HepG2 (cell line): ENCODE measurements around the gene PIK3CD.

Source experiments
- FOSL2 ChIP-seq: sonication (generic); formaldehyde crosslinking; IDR thresholded peaks from 2 replicates; pipeline ENCODE4 v1.4.0; 2020; ENCODE audit warnings: missing genetic modification reagents
- KDM1A ChIP-seq: IDR thresholded peaks from 2 replicates; pipeline ENCODE4 v1.6.1; 2016; ENCODE audit warnings: missing compliant biosample characterization
- KDM4B ChIP-seq: sonication (generic); formaldehyde crosslinking; IDR thresholded peaks from 2 replicates; pipeline ENCODE4 v1.4.0; 2020; ENCODE audit warnings: missing genetic modification reagents
- RXRA ChIP-seq: sonication (generic); formaldehyde crosslinking; IDR thresholded peaks from 2 replicates; pipeline ENCODE4 v1.5.1; 2020; ENCODE audit warnings: missing genetic modification reagents

- TF ChIP-seq RXRA (CRISPR knock-in tag): no peak
- TF ChIP-seq KDM4B (CRISPR knock-in tag): no peak
- no peak for TF ChIP-seq KDM1A (CRISPR knock-in tag)
- no peak for TF ChIP-seq FOSL2 (CRISPR knock-in tag)
Observed at GRCh38 chr1:9630331-9631111, 21.0 kb upstream of the PIK3CD start.
